Fibroblast of pulmonary artery (primary cell): ENCODE measurements around the gene PODN.

Experiments used
- DNase-seq: peaks from one replicate; pipeline ENCODE4 v3.0.0-alpha.2; 2010; ENCODE audit warnings: low read depth
- H3K4me3 ChIP-seq: replicated peaks from 2 replicates; pipeline ENCODE4 v1.5.1; 2011; ENCODE audit warnings: low read depth, mild to moderate bottlenecking, control low read depth, low read length, moderate library complexity
- TF ChIP-seq, protein P1 (sequence below): IDR thresholded peaks from 2 replicates; pipeline ENCODE4 v1.5.1; 2011; ENCODE audit warnings: mild to moderate bottlenecking, control low read depth, low read length, inconsistent platforms; ENCODE audit errors: missing control alignments

PODN gene

DNA sequence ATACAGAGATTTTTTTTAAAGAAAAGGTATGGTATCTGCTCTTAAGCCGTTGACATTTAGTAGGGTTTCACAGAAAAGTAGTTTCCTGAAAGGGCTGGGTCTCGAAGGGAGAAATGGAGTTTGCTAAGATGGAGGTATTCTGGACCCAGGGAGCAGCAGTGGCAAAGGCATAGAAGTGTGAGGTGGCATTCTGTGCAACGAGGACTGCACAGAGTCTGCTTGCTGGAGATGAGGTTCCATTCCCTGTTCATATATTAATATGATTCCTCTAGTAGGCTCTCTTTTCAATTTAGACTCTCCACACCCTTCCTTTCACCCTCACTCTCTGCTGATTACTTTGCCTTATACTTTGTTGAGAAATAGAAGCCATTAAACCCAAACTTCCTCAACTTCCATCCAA, 38.5 kb upstream of the PODN start:
- H3K4me3 ChIP-seq: no peak overlapping the region
- no peak for DNase-seq
- TF ChIP-seq, protein P1, sequence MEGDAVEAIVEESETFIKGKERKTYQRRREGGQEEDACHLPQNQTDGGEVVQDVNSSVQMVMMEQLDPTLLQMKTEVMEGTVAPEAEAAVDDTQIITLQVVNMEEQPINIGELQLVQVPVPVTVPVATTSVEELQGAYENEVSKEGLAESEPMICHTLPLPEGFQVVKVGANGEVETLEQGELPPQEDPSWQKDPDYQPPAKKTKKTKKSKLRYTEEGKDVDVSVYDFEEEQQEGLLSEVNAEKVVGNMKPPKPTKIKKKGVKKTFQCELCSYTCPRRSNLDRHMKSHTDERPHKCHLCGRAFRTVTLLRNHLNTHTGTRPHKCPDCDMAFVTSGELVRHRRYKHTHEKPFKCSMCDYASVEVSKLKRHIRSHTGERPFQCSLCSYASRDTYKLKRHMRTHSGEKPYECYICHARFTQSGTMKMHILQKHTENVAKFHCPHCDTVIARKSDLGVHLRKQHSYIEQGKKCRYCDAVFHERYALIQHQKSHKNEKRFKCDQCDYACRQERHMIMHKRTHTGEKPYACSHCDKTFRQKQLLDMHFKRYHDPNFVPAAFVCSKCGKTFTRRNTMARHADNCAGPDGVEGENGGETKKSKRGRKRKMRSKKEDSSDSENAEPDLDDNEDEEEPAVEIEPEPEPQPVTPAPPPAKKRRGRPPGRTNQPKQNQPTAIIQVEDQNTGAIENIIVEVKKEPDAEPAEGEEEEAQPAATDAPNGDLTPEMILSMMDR: no peak

- TF ChIP-seq, protein P1: no peak
- no peak overlapping the region for H3K4me3 ChIP-seq
- DNase-seq: no peak
Observed at GRCh38 chr1:53024117-53024516, 37.9 kb upstream of the PODN start.

- no peak overlapping the region for H3K4me3 ChIP-seq
- TF ChIP-seq, protein P1: no peak
- peak; percentile 81 for DNase-seq
Observed at GRCh38 chr1:53025034-53025768, 36.8 kb upstream of the PODN start.

DNA sequence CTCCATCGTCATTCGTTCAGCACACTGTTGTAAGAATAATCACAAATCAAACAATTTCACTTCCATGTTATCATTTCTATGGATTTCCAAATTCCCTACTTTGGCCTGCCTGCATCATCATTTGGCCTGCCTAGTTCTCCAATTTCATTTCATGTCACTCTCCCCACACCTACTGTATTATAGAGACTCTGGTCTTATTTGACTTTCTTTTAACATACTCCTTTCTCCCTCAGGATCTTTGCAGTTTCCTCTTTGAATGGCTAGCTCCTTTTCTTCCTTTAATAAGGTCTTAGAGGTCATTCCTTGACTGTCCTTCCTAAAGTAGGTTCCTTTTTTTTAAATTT, 36.3 kb upstream of the PODN start:
- H3K4me3 ChIP-seq: no peak overlapping the region
- DNase-seq: no peak
- TF ChIP-seq, protein P1: no peak

DNA sequence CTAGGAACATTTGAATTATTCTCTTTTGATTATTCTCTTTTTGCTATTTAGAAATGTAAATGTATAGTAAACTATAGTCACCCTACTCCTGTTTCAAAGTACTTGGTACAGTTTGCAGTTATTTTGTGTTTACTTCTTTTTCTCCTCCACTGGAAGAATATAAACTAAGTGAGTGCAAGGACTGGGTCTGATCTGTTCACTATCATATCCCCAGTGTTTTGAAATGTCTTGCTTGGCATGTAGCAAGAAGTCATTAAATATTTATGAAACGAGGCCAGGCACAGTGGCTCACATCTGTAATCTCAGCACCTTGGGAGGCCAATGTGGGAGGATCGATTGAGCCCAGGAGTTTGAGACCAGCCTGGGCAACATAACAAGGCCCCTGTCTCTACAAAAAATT, 35.8 kb upstream of the PODN start:
- TF ChIP-seq, protein P1: no peak
- DNase-seq: no peak
- H3K4me3 ChIP-seq: no peak overlapping the region

DNA sequence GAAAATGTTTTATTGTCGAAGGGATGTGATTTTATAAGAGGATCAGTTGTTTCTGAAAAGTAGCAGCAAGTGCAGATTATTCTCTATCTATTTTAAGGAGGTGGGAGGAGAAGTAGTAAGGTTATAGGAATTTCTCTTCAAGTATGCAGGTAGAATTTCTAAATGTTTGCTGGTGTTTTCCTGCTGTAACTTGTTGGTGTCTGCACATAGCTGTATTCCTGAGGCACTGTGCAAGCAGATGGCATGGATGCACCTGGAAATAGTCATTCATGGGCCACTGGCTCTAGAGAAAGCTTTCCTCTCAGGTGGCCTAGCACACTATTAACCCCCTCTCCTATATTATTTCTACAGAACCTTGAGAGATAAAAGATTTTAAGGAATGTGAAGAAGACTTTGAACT, 30.3 kb upstream of the PODN start:
- DNase-seq: no peak
- TF ChIP-seq, protein P1: no peak
- H3K4me3 ChIP-seq: no peak overlapping the region

GRCh38 chr1:53037159-53037558, 24.9 kb upstream of the PODN start:
- no peak for DNase-seq
- TF ChIP-seq, protein P1: no peak
- no peak overlapping the region for H3K4me3 ChIP-seq
